ENCODE data around the gene COL1A2.

Gene COL1A2

GRCh38 chr7:94446308-94446707, 51.6 kb downstream of the COL1A2 start:
- Histone ChIP-seq H3K36me3 (ENCODE audit: control insufficient read depth, insufficient read depth, low read length) (no peaks in the 10 kb centered on the region), H3K4me1 (ENCODE audit: control insufficient read depth, insufficient read depth, low read length, poor library complexity, severe bottlenecking) (no peaks in the 10 kb centered on the region), H3K27ac (ENCODE audit: low read depth, low read length, severe bottlenecking) (no peak overlapping the region), H3K9me3 (ENCODE audit: control insufficient read depth, low read length) (no peaks in the 10 kb centered on the region), H3K4me3 (ENCODE audit: extremely low read depth, insufficient read depth, low read length, poor library complexity, severe bottlenecking) (no peak overlapping the region)
- WGBS, 2 experiments (ENCODE audit: insufficient coverage in 2 of 2), result 94% methylated on average over 3 of the region's 5 CpGs; no CpG with 5 or more reads in 1 of the 2 experiments

GRCh38 chr7:94449151-94449725, 54.5 kb downstream of the COL1A2 start:
- Histone ChIP-seq H3K9me3 (ENCODE audit: control insufficient read depth, low read length) (no peaks in the 10 kb centered on the region), H3K36me3 (ENCODE audit: control insufficient read depth, insufficient read depth, low read length) (no peaks in the 10 kb centered on the region), H3K4me1 (ENCODE audit: control insufficient read depth, insufficient read depth, low read length, poor library complexity, severe bottlenecking) (no peaks in the 10 kb centered on the region), H3K4me3 (ENCODE audit: extremely low read depth, insufficient read depth, low read length, poor library complexity, severe bottlenecking) (no peak overlapping the region), H3K27ac (ENCODE audit: low read depth, low read length, severe bottlenecking) (no peak overlapping the region)
- WGBS, 2 experiments (ENCODE audit: insufficient coverage in 2 of 2), result no CpG with 5 or more reads among the region's 4 CpGs

- no peaks in the 10 kb centered on the region for H3K9me3 ChIP-seq (ENCODE audit: control insufficient read depth, low read length)
- no peak overlapping the region for H3K27ac ChIP-seq (ENCODE audit: low read depth, low read length, severe bottlenecking)
- no peaks in the 10 kb centered on the region for H3K4me1 ChIP-seq (ENCODE audit: control insufficient read depth, insufficient read depth, low read length, poor library complexity, severe bottlenecking)
- no peak overlapping the region for H3K4me3 ChIP-seq (ENCODE audit: extremely low read depth, insufficient read depth, low read length, poor library complexity, severe bottlenecking)
- H3K36me3 ChIP-seq (ENCODE audit: control insufficient read depth, insufficient read depth, low read length), result no peaks in the 10 kb centered on the region
- 79 to 90% methylated on average over 2 of the region's 4 CpGs for WGBS, 2 experiments (ENCODE audit: insufficient coverage in 2 of 2)
Measured at GRCh38 chr7:94450044-94450697, 55.5 kb downstream of the COL1A2 start.

DNA sequence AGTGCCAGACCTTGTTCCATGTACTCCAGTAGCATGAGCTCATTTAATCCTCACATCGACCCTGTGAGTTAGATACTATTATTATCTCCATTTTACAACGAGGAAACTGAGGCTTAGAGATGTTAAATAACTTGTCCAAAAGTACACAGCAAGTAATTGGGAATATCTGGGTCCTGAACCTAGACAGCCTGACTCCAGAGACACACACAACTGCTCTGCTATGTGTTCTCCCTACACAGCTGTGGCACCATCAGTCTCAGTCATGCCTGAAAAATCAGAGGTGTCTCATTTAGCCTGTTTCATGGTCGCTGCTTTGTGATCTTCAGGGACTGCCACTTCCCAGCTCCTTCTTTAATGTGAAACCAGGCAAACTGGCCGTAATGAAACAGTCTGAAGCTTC, 56.5 kb downstream of the COL1A2 start:
- H3K36me3 ChIP-seq (ENCODE audit: control insufficient read depth, insufficient read depth, low read length), result no peaks in the 10 kb centered on the region
- no peak overlapping the region for H3K27ac ChIP-seq (ENCODE audit: low read depth, low read length, severe bottlenecking)
- 78 to 86% methylated on average over 1 to 2 of the region's 4 CpGs for WGBS, 2 experiments (ENCODE audit: insufficient coverage in 2 of 2)
- no peak overlapping the region for H3K4me3 ChIP-seq (ENCODE audit: extremely low read depth, insufficient read depth, low read length, poor library complexity, severe bottlenecking)
- no peaks in the 10 kb centered on the region for H3K4me1 ChIP-seq (ENCODE audit: control insufficient read depth, insufficient read depth, low read length, poor library complexity, severe bottlenecking)
- H3K9me3 ChIP-seq (ENCODE audit: control insufficient read depth, low read length), result no peaks in the 10 kb centered on the region

- H3K36me3 ChIP-seq (ENCODE audit: control insufficient read depth, insufficient read depth, low read length), result no peaks in the 10 kb centered on the region
- no peak overlapping the region for H3K4me3 ChIP-seq (ENCODE audit: extremely low read depth, insufficient read depth, low read length, poor library complexity, severe bottlenecking)
- 80 to 83% methylated on average over 1 to 2 of the region's 3 CpGs for WGBS, 2 experiments (ENCODE audit: insufficient coverage in 2 of 2)
- H3K4me1 ChIP-seq (ENCODE audit: control insufficient read depth, insufficient read depth, low read length, poor library complexity, severe bottlenecking), result no peaks in the 10 kb centered on the region
- H3K9me3 ChIP-seq (ENCODE audit: control insufficient read depth, low read length), result no peaks in the 10 kb centered on the region
- H3K27ac ChIP-seq (ENCODE audit: low read depth, low read length, severe bottlenecking), result no peak overlapping the region
Measured at GRCh38 chr7:94452239-94452638, 57.5 kb downstream of the COL1A2 start.

GRCh38 chr7:94453898-94454297, 59.2 kb downstream of the COL1A2 start:
- Histone ChIP-seq H3K4me1 (ENCODE audit: control insufficient read depth, insufficient read depth, low read length, poor library complexity, severe bottlenecking) (no peaks in the 10 kb centered on the region), H3K36me3 (ENCODE audit: control insufficient read depth, insufficient read depth, low read length) (no peaks in the 10 kb centered on the region), H3K9me3 (ENCODE audit: control insufficient read depth, low read length) (no peaks in the 10 kb centered on the region), H3K4me3 (ENCODE audit: extremely low read depth, insufficient read depth, low read length, poor library complexity, severe bottlenecking) (no peak overlapping the region), H3K27ac (ENCODE audit: low read depth, low read length, severe bottlenecking) (no peak overlapping the region)
- 90 to 100% methylated on average over 1 of the region's 2 CpGs for WGBS, 2 experiments (ENCODE audit: insufficient coverage in 2 of 2)

GRCh38 chr7:94458041-94458440, 63.3 kb downstream of the COL1A2 start:
- no peaks in the 10 kb centered on the region for H3K36me3 ChIP-seq (ENCODE audit: control insufficient read depth, insufficient read depth, low read length)
- 100% methylated on average over 1 of the region's 4 CpGs; no CpG with 5 or more reads in 1 of the 2 experiments for whole genome bisulfite sequencing, 2 experiments (ENCODE audit: insufficient coverage in 2 of 2)
- no peaks in the 10 kb centered on the region for H3K4me1 ChIP-seq (ENCODE audit: control insufficient read depth, insufficient read depth, low read length, poor library complexity, severe bottlenecking)
- H3K27ac ChIP-seq (ENCODE audit: low read depth, low read length, severe bottlenecking), result no peak overlapping the region
- H3K9me3 ChIP-seq (ENCODE audit: control insufficient read depth, low read length), result no peaks in the 10 kb centered on the region
- H3K4me3 ChIP-seq (ENCODE audit: extremely low read depth, insufficient read depth, low read length, poor library complexity, severe bottlenecking), result no peak overlapping the region

- Histone ChIP-seq H3K27ac (ENCODE audit: low read depth, low read length, severe bottlenecking) (no peak overlapping the region), H3K36me3 (ENCODE audit: control insufficient read depth, insufficient read depth, low read length) (no peaks in the 10 kb centered on the region), H3K4me1 (ENCODE audit: control insufficient read depth, insufficient read depth, low read length, poor library complexity, severe bottlenecking) (no peaks in the 10 kb centered on the region), H3K4me3 (ENCODE audit: extremely low read depth, insufficient read depth, low read length, poor library complexity, severe bottlenecking) (no peak overlapping the region), H3K9me3 (ENCODE audit: control insufficient read depth, low read length) (no peaks in the 10 kb centered on the region)
- 100% methylated on average over 1 of the region's 1 CpG; no CpG with 5 or more reads in 1 of the 2 experiments for WGBS, 2 experiments (ENCODE audit: insufficient coverage in 2 of 2)
Measured at GRCh38 chr7:94466516-94466915, 71.8 kb downstream of the COL1A2 start.

DNA sequence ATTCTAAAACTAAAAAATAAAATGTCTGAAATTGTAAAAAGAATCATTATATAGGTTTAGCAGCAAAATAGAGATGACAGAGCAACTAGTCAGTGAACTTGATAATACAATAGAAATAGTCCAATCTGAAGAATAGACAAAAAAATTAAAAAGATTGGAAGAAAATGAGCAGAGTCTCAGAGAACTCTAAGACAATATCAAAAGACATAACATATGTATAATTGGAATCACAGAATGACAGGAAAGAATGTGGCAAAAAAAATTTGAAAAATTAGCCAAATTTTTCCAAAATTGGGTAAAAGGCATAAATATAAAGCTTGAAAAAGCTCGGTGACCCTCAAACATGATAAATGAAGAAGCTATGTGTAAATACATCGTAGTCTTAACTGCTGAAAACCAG, 76.9 kb downstream of the COL1A2 start:
- H3K36me3 ChIP-seq (ENCODE audit: control insufficient read depth, insufficient read depth, low read length), result no peaks in the 10 kb centered on the region
- no peaks in the 10 kb centered on the region for H3K9me3 ChIP-seq (ENCODE audit: control insufficient read depth, low read length)
- no peak overlapping the region for H3K27ac ChIP-seq (ENCODE audit: low read depth, low read length, severe bottlenecking)
- 83 to 100% methylated on average over 1 of the region's 2 CpGs for WGBS, 2 experiments (ENCODE audit: insufficient coverage in 2 of 2)
- H3K4me3 ChIP-seq (ENCODE audit: extremely low read depth, insufficient read depth, low read length, poor library complexity, severe bottlenecking), result no peak overlapping the region
- no peaks in the 10 kb centered on the region for H3K4me1 ChIP-seq (ENCODE audit: control insufficient read depth, insufficient read depth, low read length, poor library complexity, severe bottlenecking)

DNA sequence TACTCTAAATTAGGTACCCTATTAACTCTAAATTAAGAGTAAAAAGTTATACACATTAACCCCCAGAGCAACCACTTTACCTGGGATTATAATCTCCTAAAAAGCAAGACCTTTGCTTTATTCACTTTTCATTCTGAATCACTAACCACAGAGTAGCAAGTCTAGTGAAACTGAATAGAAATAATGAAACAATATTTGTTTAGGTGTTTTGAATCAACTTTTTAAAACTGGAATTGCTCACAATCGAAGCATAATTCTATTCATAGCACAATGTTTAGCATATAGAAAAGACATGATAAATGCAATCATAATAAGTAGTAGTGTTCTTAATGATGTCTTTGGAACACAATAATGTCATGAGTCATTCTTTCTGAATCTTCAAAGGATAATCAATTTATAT, 77.9 kb downstream of the COL1A2 start:
- H3K4me1 ChIP-seq (ENCODE audit: control insufficient read depth, insufficient read depth, low read length, poor library complexity, severe bottlenecking), result no peaks in the 10 kb centered on the region
- no CpG with 5 or more reads among the region's 1 CpG for WGBS, 2 experiments (ENCODE audit: insufficient coverage in 2 of 2)
- no peaks in the 10 kb centered on the region for H3K9me3 ChIP-seq (ENCODE audit: control insufficient read depth, low read length)
- H3K27ac ChIP-seq (ENCODE audit: low read depth, low read length, severe bottlenecking), result no peak overlapping the region
- H3K36me3 ChIP-seq (ENCODE audit: control insufficient read depth, insufficient read depth, low read length), result no peaks in the 10 kb centered on the region
- H3K4me3 ChIP-seq (ENCODE audit: extremely low read depth, insufficient read depth, low read length, poor library complexity, severe bottlenecking), result no peak overlapping the region

GRCh38 chr7:94476251-94476840, 81.7 kb downstream of the COL1A2 start:
- no peak overlapping the region for H3K4me3 ChIP-seq (ENCODE audit: extremely low read depth, insufficient read depth, low read length, poor library complexity, severe bottlenecking)
- H3K36me3 ChIP-seq (ENCODE audit: control insufficient read depth, insufficient read depth, low read length), result no peaks in the 10 kb centered on the region
- no peaks in the 10 kb centered on the region for H3K4me1 ChIP-seq (ENCODE audit: control insufficient read depth, insufficient read depth, low read length, poor library complexity, severe bottlenecking)
- 96 to 100% methylated on average over 1 to 4 of the region's 5 CpGs for WGBS, 2 experiments (ENCODE audit: insufficient coverage in 2 of 2)
- H3K9me3 ChIP-seq (ENCODE audit: control insufficient read depth, low read length), result no peaks in the 10 kb centered on the region
- H3K27ac ChIP-seq (ENCODE audit: low read depth, low read length, severe bottlenecking), result no peak overlapping the region
